GM23248 (cell line): ENCODE measurements around the gene TRIP4. TPM values are rescaled to one million over a fixed set of nuclear protein-coding genes. Genes with fewer than 3 reads are reported as not detected.
"Not testable (repeated sequence)": the region's sequence is repeated elsewhere in the genome, so short reads cannot be mapped to it uniquely, and the experiment has no call there.

Experiments
- DNase-seq: peaks from one replicate; pipeline ENCODE4 v3.0.0-alpha.2; 2015
- H2AFZ ChIP-seq: fragments of 200-600 bp; sonication (generic); 2 replicates; pipeline ENCODE4 v1.6.1; 2016; ENCODE audit warnings: antibody characterized with exemption
- H3F3A ChIP-seq: fragments of 200-600 bp; sonication (generic); 2 replicates; pipeline ENCODE4 v1.6.1; 2016; ENCODE audit warnings: mild to moderate bottlenecking, antibody characterized with exemption, mixed run types; ENCODE audit not compliant: insufficient read depth
- H3K27ac ChIP-seq: fragments of 200-600 bp; sonication (generic); 2 replicates; pipeline ENCODE4 v1.5.1; 2016; ENCODE audit warnings: mild to moderate bottlenecking
- H3K27me3 ChIP-seq: fragments of 200-600 bp; sonication (generic); replicated peaks from 2 replicates; pipeline ENCODE4 v1.6.1; 2016; ENCODE audit warnings: mild to moderate bottlenecking; ENCODE audit not compliant: insufficient read depth
- H3K36me3 ChIP-seq: fragments of 200-600 bp; sonication (generic); 2 replicates; pipeline ENCODE4 v1.6.1; 2016; ENCODE audit warnings: low read depth, mild to moderate bottlenecking
- H3K4me1 ChIP-seq: fragments of 200-600 bp; sonication (generic); 2 replicates; pipeline ENCODE4 v1.6.1; 2016; ENCODE audit warnings: mild to moderate bottlenecking; ENCODE audit not compliant: insufficient read depth
- H3K4me2 ChIP-seq: fragments of 200-600 bp; sonication (generic); one replicate; pipeline ENCODE4 v1.6.1; 2016; ENCODE audit warnings: mild to moderate bottlenecking; ENCODE audit not compliant: unreplicated experiment
- H3K4me3 ChIP-seq: fragments of 200-600 bp; sonication (generic); 2 replicates; pipeline ENCODE4 v1.5.1; 2016; ENCODE audit warnings: mild to moderate bottlenecking
- H3K79me2 ChIP-seq: fragments of 200-600 bp; sonication (generic); 2 replicates; pipeline ENCODE4 v1.6.1; 2016; ENCODE audit warnings: mild to moderate bottlenecking; ENCODE audit not compliant: insufficient read depth
- H3K9ac ChIP-seq: fragments of 200-600 bp; sonication (generic); 2 replicates; pipeline ENCODE4 v1.6.1; 2016; ENCODE audit warnings: mild to moderate bottlenecking
- H3K9me2 ChIP-seq: fragments of 200-600 bp; sonication (generic); 2 replicates; pipeline ENCODE4 v1.6.1; 2016; ENCODE audit warnings: mixed run types, mild to moderate bottlenecking, moderate library complexity; ENCODE audit not compliant: insufficient read depth
- H3K9me3 ChIP-seq: fragments of 200-600 bp; sonication (generic); one replicate; pipeline ENCODE4 v1.6.1; 2017; ENCODE audit warnings: low read depth
- H4K20me1 ChIP-seq: fragments of 200-600 bp; sonication (generic); 2 replicates; pipeline ENCODE4 v1.6.0; 2016; ENCODE audit not compliant: insufficient read depth
- EZH2 ChIP-seq: fragments of 200-600 bp; sonication (generic); IDR thresholded peaks from 2 replicates; pipeline ENCODE4 v1.6.1; 2018; ENCODE audit warnings: antibody characterized with exemption, mild to moderate bottlenecking; ENCODE audit not compliant: insufficient read depth, poor library complexity, severe bottlenecking
- EZH2phosphoT487 ChIP-seq: fragments of 200-600 bp; sonication (generic); IDR thresholded peaks from 2 replicates; pipeline ENCODE4 v1.6.1; 2018; ENCODE audit warnings: antibody characterized with exemption, moderate library complexity, mild to moderate bottlenecking, low read depth; ENCODE audit not compliant: insufficient read depth
- WGBS, 2 experiments: methylation state at CpG; one replicate each; pipeline ENCODE4 v1.1.6; 2015 to 2017; ENCODE audit warnings: low lambda C conversion rate in 2 of 2, low coverage in 1 of 2; ENCODE audit errors: missing lambda C conversion rate in 2 of 2; 5-methylcytosine and 5-hydroxymethylcytosine counted together
- in situ Hi-C: fragments of 300-500 bp; cut with MboI; formaldehyde crosslinking; loops from 2 replicates; pipeline ENCODE4 v1.15.0; 2020
- polyA plus RNA-seq: library from polyadenylated mRNA; unstranded; fragments of >200 nt; fragmentation: Nextera tagmentation; extraction: Ambion mirVana; gene quantifications from 2 replicates; pipeline ENCODE4 v1.2.1, GENCODE V29; 2016
- total RNA-seq: library from RNA; depleted of rRNA; stranded (reverse); fragments of >200 nt; shearing (Covaris generic); gene quantifications from 2 replicates; pipeline ENCODE4 v1.2.3, GENCODE V29; 2014

The TRIP4 gene
- total and polyA plus RNA-seq, 2 experiments from 2014 or later = 6.9 to 32.9 TPM

DNA sequence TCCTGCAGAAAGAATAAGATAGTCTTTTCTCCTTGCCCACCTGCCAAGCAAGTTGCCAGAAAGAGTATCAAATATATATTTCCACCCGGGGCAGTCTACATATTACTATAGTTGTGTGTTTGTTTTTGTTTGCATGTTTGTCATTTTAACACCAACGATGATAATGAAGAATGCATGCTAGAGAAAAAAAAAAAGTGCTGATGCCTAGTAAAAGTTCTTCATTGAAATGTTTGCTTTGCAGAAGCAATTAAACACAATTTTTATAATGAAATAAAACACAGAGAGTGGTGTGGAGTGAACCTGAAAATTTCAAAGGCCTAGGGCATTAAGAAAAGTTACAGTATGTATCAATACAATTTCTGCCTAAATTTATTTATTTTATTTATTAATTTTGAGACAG lies 3.9 kb upstream of the TRIP4 start:
- no peak for TF ChIP-seq EZH2phosphoT487
- TF ChIP-seq EZH2 = no peak
- no peaks in the 10 kb centered on the region for H3K27me3 ChIP-seq
- H3K9me2 ChIP-seq = 0 out of 2 replicates have a peak, but pooled peaks cover 3% of the 10 kb centered on the region
- H3F3A ChIP-seq = 0 out of 2 replicates have a peak, but pooled peaks cover 4% of the 10 kb centered on the region
- no peak overlapping the region for H3K9ac ChIP-seq
- in situ Hi-C loops = no loop called here
- no peak overlapping the region for H2AFZ ChIP-seq
- H3K4me1 ChIP-seq = peaks cover 13% of the 10 kb centered on the region
- H3K4me3 ChIP-seq = no peak overlapping the region
- H3K79me2 ChIP-seq = peaks cover 34% of the 10 kb centered on the region
- no peaks in the 10 kb centered on the region for H4K20me1 ChIP-seq
- H3K9me3 ChIP-seq = no peaks in the 10 kb centered on the region
- no peak overlapping the region for H3K4me2 ChIP-seq
- WGBS, 2 experiments = 5 to 13% methylated on average over 2 of the region's 2 CpGs
- no peak for DNase-seq
- H3K27ac ChIP-seq = no peak overlapping the region
- no peaks in the 10 kb centered on the region for H3K36me3 ChIP-seq

DNA sequence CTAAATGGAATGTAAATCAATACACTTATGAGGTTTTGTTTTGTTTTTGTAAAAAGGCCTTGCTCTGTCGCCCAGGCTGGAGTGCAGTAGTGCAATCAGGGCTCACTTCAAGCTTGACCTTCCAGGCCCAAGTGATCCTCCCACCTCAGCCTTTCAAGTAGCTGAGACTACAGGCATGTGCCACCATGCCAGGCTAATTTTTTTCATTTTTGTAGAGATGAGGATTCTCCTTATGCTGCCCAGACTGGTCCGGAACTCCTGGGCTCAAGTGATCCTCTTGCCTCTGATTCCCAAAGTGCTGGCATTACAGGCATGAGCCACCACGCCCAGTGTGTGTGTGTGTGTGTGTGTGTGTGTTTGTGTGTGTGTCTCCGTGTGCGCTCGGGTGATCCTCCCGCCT lies 1.3 kb upstream of the TRIP4 start:
- H3F3A ChIP-seq = no peaks in the 10 kb centered on the region
- H3K79me2 ChIP-seq = peaks cover 40% of the 10 kb centered on the region
- no peaks in the 10 kb centered on the region for H4K20me1 ChIP-seq
- H3K36me3 ChIP-seq = no peaks in the 10 kb centered on the region
- DNase-seq = no peak
- WGBS, 2 experiments = 89 to 92% methylated on average over 7 of the region's 7 CpGs
- H3K9me2 ChIP-seq = 0 out of 2 replicates have a peak, but pooled peaks cover 3% of the 10 kb centered on the region
- no peaks in the 10 kb centered on the region for H3K27me3 ChIP-seq
- no peak overlapping the region for H3K4me3 ChIP-seq
- TF ChIP-seq EZH2 = no peak
- no peak for TF ChIP-seq EZH2phosphoT487
- in situ Hi-C loops = no loop called here
- H3K4me2 ChIP-seq = no peak overlapping the region
- peaks cover 15% of the 10 kb centered on the region for H3K4me1 ChIP-seq
- H3K9me3 ChIP-seq = no peaks in the 10 kb centered on the region
- no peak overlapping the region for H2AFZ ChIP-seq
- H3K9ac ChIP-seq = no peak overlapping the region
- H3K27ac ChIP-seq = no peak overlapping the region

DNA sequence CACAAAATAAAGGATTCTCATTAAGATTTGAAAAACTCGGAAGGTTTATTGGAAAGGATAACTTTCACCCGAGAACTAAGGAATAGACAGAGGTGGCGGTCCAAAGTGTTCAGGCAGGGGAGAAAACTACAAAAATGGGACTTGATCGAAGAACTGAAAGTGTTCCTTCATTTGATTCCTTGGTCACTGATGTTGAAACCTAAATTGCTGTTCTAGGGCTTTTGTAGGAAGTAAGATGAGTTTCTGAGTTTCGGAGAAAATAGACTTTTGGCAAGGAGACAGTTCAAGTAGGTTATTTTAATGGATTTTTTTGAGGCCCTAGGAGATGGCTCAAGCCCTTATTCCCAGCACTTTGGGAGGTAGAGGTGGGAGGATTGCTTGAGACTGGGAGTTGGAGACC lies 1.4 kb downstream of the TRIP4 start:
- no peak for DNase-seq
- Histone ChIP-seq H3K4me2 (peak overlapping the region; percentile 77), H3K27ac (no peak overlapping the region), H3K9me3 (no peaks in the 10 kb centered on the region), H3K36me3 (0 out of 2 replicates have a peak, but pooled peaks cover 4% of the 10 kb centered on the region), H2AFZ (no peak overlapping the region), H3K9ac (no peak overlapping the region), H4K20me1 (no peaks in the 10 kb centered on the region; the same call in 1 of the 2 replicates), H3K4me3 (peak overlapping the region; percentile 98), H3K4me1 (peaks cover 11% of the 10 kb centered on the region; the same call in 1 of the 2 replicates), H3K9me2 (0 out of 2 replicates have a peak, but pooled peaks cover 3% of the 10 kb centered on the region), H3F3A (no peaks in the 10 kb centered on the region), H3K27me3 (no peaks in the 10 kb centered on the region), H3K79me2 (peaks cover 55% of the 10 kb centered on the region)
- TF ChIP-seq EZH2 (no peak), EZH2phosphoT487 (no peak)
- WGBS, 2 experiments = 90 to 93% methylated on average over 5 of the region's 5 CpGs
- in situ Hi-C loops = no loop called here

DNA sequence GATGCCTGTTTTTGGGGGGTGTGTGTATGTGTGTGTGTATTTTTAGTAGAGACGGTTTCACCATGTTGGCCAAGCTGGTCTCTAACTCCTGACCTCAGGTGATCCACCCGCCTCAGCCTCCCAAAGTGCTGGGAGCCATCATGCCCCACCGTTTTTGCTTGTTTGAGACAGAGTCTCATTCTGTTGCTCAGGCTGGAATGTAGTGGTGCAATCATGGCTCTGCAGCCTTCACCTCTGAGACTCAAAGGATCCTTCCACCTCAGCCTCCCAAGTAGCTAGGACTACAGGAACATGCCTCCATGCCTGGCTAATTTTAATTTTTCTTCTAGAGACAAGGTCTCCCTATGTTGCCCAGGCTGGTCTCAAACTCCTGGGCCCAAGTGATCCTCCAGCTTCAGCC lies 4.8 kb downstream of the TRIP4 start:
- H3K9me2 ChIP-seq, in situ Hi-C loops, H3K4me3 ChIP-seq, H3K4me2 ChIP-seq, H3K9ac ChIP-seq, H2AFZ ChIP-seq, H4K20me1 ChIP-seq, H3K9me3 ChIP-seq, H3K27ac ChIP-seq, H3K27me3 ChIP-seq, H3F3A ChIP-seq, DNase-seq: not testable (repeated sequence)
- Histone ChIP-seq H3K4me1 (peaks cover 11% of the 10 kb centered on the region; the same call in 1 of the 2 replicates), H3K79me2 (peaks cover 50% of the 10 kb centered on the region), H3K36me3 (peaks cover 27% of the 10 kb centered on the region)
- 68 to 76% methylated on average over 3 of the region's 3 CpGs for WGBS, 2 experiments

DNA sequence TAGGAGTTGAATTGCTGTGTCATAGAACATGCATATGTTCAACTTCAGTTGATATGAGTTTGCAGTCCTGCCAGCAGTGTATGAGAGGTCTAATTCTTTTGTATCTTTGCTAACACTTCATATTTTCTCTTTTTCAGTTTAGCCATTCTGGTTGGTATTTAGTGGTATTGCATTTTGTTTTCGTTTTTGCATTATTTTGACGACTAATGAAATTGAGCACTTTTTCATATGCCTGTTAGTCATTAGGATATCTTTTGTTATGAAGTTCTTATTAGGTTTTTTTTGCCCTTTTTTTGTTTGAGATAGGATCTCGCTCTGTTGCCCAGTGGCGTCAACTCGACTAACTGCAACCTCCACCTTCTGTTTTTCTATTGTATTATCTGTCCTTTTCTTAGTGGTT lies 9.2 kb downstream of the TRIP4 start:
- Histone ChIP-seq H3F3A (no peaks in the 10 kb centered on the region), H3K9me3 (no peaks in the 10 kb centered on the region), H3K36me3 (peaks cover 61% of the 10 kb centered on the region), H3K9ac (no peak overlapping the region), H3K27me3 (no peaks in the 10 kb centered on the region), H3K4me3 (no peak overlapping the region), H3K9me2 (no peaks in the 10 kb centered on the region), H3K4me2 (no peak overlapping the region), H2AFZ (no peak overlapping the region), H3K4me1 (no peaks in the 10 kb centered on the region; the same call in 1 of the 2 replicates), H3K27ac (no peak overlapping the region), H4K20me1 (no peaks in the 10 kb centered on the region; the same call in 1 of the 2 replicates), H3K79me2 (peaks cover 10% of the 10 kb centered on the region)
- no peak for DNase-seq
- in situ Hi-C loops = no loop called here
- TF ChIP-seq EZH2phosphoT487 = no peak
- TF ChIP-seq EZH2 = no peak
- 98% methylated on average over 5 of the region's 5 CpGs for WGBS, 2 experiments
